A549 (cell line): ENCODE results near the gene MYO1E. TPM values are rescaled to one million over a fixed set of nuclear protein-coding genes. Genes with fewer than 3 reads are reported as not detected.

Source experiments
- ATAC-seq, 2 experiments: fragments of 200-7000 bp in 1 of 2; fragments of >200 bp in 1 of 2; cut with Nextera tagmentation in 1 of 2; cut with Tn5 transposase in 1 of 2; 3 replicates each; pipeline versions ENCODE4 v1.8.0 to v1.9.1; 2018 to 2020; ENCODE audit warnings: mild to moderate bottlenecking in 1 of 2, moderate library complexity in 1 of 2
- CTCF ChIA-PET: fragments of 300-600 bp; sonication (Branson Sonifier 250); formaldehyde crosslinking; extraction: SDS; loops from one replicate; lab custom pipeline; 2021; ENCODE audit warnings: antibody characterized with exemption, inconsistent platforms; lab: Yijun Ruan, JAX
- POLR2A ChIA-PET: fragments of 350-600 bp; formaldehyde crosslinking; extraction: SDS; loops from one replicate; lab custom pipeline; 2021; ENCODE audit warnings: antibody characterized with exemption, inconsistent platforms; lab: Yijun Ruan, JAX
- DNase-seq, 2 experiments: peaks; one replicate each; pipeline versions ENCODE4 v3.0.0 to v3.0.0-alpha.2; 2011 to 2016; ENCODE audit warnings: low read depth in 1 of 2, low spot score in 1 of 2
- FAIRE-seq: peaks from 2 replicates; lab custom pipeline; 2011; peaks lifted over from hg19 to GRCh38; lab: Jason Lieb, UNC
- H3K27ac ChIP-seq, 2 experiments: fragments of >200 bp; sonication (Bioruptor Twin); formaldehyde crosslinking; 3 replicates each; pipeline ENCODE4 v1.5.1; 2016 to 2017
- H3K4me1 ChIP-seq: fragments of >200 bp; sonication (Bioruptor Twin); formaldehyde crosslinking; 3 replicates; pipeline ENCODE4 v1.6.1; 2016
- H3K4me2 ChIP-seq: fragments of >200 bp; sonication (Bioruptor Twin); formaldehyde crosslinking; 3 replicates; pipeline ENCODE4 v1.6.1; 2016
- H3K4me3 ChIP-seq: fragments of >200 bp; sonication (Bioruptor Twin); formaldehyde crosslinking; 3 replicates; pipeline ENCODE4 v1.5.1; 2016
- H3K9me3 ChIP-seq: fragments of >200 bp; sonication (Bioruptor Twin); formaldehyde crosslinking; 3 replicates; pipeline ENCODE4 v1.6.1; 2016
- ATOH8 ChIP-seq: fragments of 250-450 bp; sonication (Bioruptor Pico); IDR thresholded peaks from 2 replicates; pipeline ENCODE4 v1.5.0; 2020; ENCODE audit warnings: low read depth, mild to moderate bottlenecking, moderate library complexity
- BHLHE40 ChIP-seq: IDR thresholded peaks from 2 replicates; pipeline ENCODE4 v1.6.1; 2012; ENCODE audit warnings: low read depth, low read length, inconsistent platforms
- CHD4 ChIP-seq: fragments of 200-600 bp; sonication (generic); IDR thresholded peaks from 2 replicates; pipeline ENCODE4 v1.6.1; 2016; ENCODE audit warnings: antibody characterized with exemption, mild to moderate bottlenecking, borderline replicate concordance
- EHF ChIP-seq: fragments of 250-450 bp; sonication (Bioruptor Pico); IDR thresholded peaks from 2 replicates; pipeline ENCODE4 v1.5.0; 2020; ENCODE audit warnings: mild to moderate bottlenecking
- EHMT2 ChIP-seq: fragments of 200-600 bp; sonication (generic); IDR thresholded peaks from 2 replicates; pipeline ENCODE4 v1.6.1; 2016; ENCODE audit warnings: antibody characterized with exemption, low read depth, mild to moderate bottlenecking, moderate library complexity
- FOSL2 ChIP-seq, 2 experiments: fragments of 450-650 bp in 1 of 2; fragments of >200 bp in 1 of 2; sonication (Bioruptor Twin) in 1 of 2; formaldehyde crosslinking; IDR thresholded peaks; 2 replicates each; pipeline versions ENCODE4 v1.5.0 to v1.6.1; 2016 to 2020; ENCODE audit warnings: mild to moderate bottlenecking in 1 of 2, moderate library complexity in 1 of 2
- FOXS1 ChIP-seq: fragments of 250-450 bp; sonication (Bioruptor Pico); IDR thresholded peaks from 2 replicates; pipeline ENCODE4 v1.5.0; 2020; ENCODE audit warnings: mild to moderate bottlenecking, moderate library complexity
- GATA3 ChIP-seq: IDR thresholded peaks from 2 replicates; pipeline ENCODE4 v1.6.1; 2012; ENCODE audit warnings: borderline replicate concordance
- HDAC2 ChIP-seq: fragments of 200-600 bp; sonication (generic); IDR thresholded peaks from 2 replicates; pipeline ENCODE4 v1.6.1; 2016
- HOXB5 ChIP-seq: fragments of 250-450 bp; sonication (Bioruptor Pico); IDR thresholded peaks from 2 replicates; pipeline ENCODE4 v1.5.0; 2020; ENCODE audit warnings: mild to moderate bottlenecking, moderate library complexity
- JUN ChIP-seq, 2 experiments: fragments of >200 bp; sonication (Bioruptor Twin); formaldehyde crosslinking; IDR thresholded peaks; 2 replicates in 1 of 2; 3 replicates in 1 of 2; pipeline ENCODE4 v1.6.1; 2016 to 2017
- JUNB ChIP-seq: fragments of >200 bp; sonication (Bioruptor Twin); formaldehyde crosslinking; IDR thresholded peaks from 2 replicates; pipeline ENCODE4 v1.6.1; 2016
- KDM1A ChIP-seq: fragments of 200-600 bp; sonication (generic); IDR thresholded peaks from 2 replicates; pipeline ENCODE4 v1.6.1; 2016; ENCODE audit warnings: low read depth, mild to moderate bottlenecking
- MAFK ChIP-seq: fragments of 450-650 bp; IDR thresholded peaks from 2 replicates; pipeline ENCODE4 v1.6.1; 2014; ENCODE audit not compliant: partially characterized antibody
- MAZ ChIP-seq: fragments of 150-350 bp; IDR thresholded peaks from 2 replicates; pipeline ENCODE4 v1.6.1; 2014; ENCODE audit warnings: antibody characterized with exemption, low read depth, low read length, borderline replicate concordance
- NR3C1 ChIP-seq: fragments of >200 bp; sonication (Bioruptor Twin); formaldehyde crosslinking; IDR thresholded peaks from 3 replicates; pipeline ENCODE4 v1.6.1; 2017
- RAD21 ChIP-seq, 2 experiments: fragments of >200 bp in 1 of 2; sonication (Bioruptor Twin) in 1 of 2; formaldehyde crosslinking in 1 of 2; IDR thresholded peaks in 1 of 2; conservative IDR thresholded peaks in 1 of 2; 2 replicates in 1 of 2; 3 replicates in 1 of 2; pipeline ENCODE4 v1.6.1; 2012 to 2018; ENCODE audit warnings: inconsistent platforms in 1 of 2
- RARB ChIP-seq: fragments of 250-450 bp; sonication (Bioruptor Pico); IDR thresholded peaks from 2 replicates; pipeline ENCODE4 v1.8.0; 2021; ENCODE audit warnings: mild to moderate bottlenecking, moderate library complexity
- RCOR1 ChIP-seq: fragments of 150-350 bp; IDR thresholded peaks from 2 replicates; pipeline ENCODE4 v1.6.1; 2014; ENCODE audit warnings: antibody characterized with exemption, low read length, low read depth
- SMC3 ChIP-seq: fragments of >200 bp; sonication (Bioruptor Twin); formaldehyde crosslinking; IDR thresholded peaks from 3 replicates; pipeline ENCODE4 v1.6.1; 2018; ENCODE audit warnings: inconsistent platforms
- TP53 ChIP-seq: fragments of 250-450 bp; sonication (Bioruptor Pico); IDR thresholded peaks from 2 replicates; pipeline ENCODE4 v1.5.0; 2021; ENCODE audit warnings: mild to moderate bottlenecking, moderate library complexity
- ZC3H11A ChIP-seq: fragments of 450-650 bp; IDR thresholded peaks from 2 replicates; pipeline ENCODE4 v1.6.1; 2014; ENCODE audit warnings: antibody characterized with exemption, mild to moderate bottlenecking
- ZFP36 ChIP-seq: fragments of 450-650 bp; IDR thresholded peaks from 2 replicates; pipeline ENCODE4 v1.6.1; 2014; ENCODE audit warnings: borderline replicate concordance; ENCODE audit not compliant: partially characterized antibody
- ZSCAN20 ChIP-seq: fragments of 250-450 bp; sonication (Bioruptor Pico); IDR thresholded peaks from 2 replicates; pipeline ENCODE4 v1.8.0; 2022; ENCODE audit warnings: mild to moderate bottlenecking, moderate library complexity
- WGBS: methylation state at CpG from one replicate; pipeline ENCODE4 v1.1.6; 2017; ENCODE audit errors: missing lambda C conversion rate; 5-methylcytosine and 5-hydroxymethylcytosine counted together
- polyA plus RNA-seq, 4 experiments: library from polyadenylated mRNA; depleted of rRNA in 3 of 4; stranded (reverse); fragments of >200 nt; fragmentation: RNase III in 1 of 4; extraction: RNeasy Plus Mini Kit Qiagen cat#74134 plus additional on column Dnase treatment in 1 of 4; gene quantifications; 2 replicates in 3 of 4; 3 replicates in 1 of 4; pipeline ENCODE4 v1.2.3, GENCODE V29; 2011 to 2017
- TF ChIP-seq, protein P1 (sequence below): IDR thresholded peaks from 2 replicates; pipeline ENCODE4 v1.6.1; 2012; ENCODE audit warnings: low read depth, borderline replicate concordance
- TF ChIP-seq, protein P2 (sequence below): fragments of >200 bp; sonication (Bioruptor Twin); formaldehyde crosslinking; IDR thresholded peaks from 3 replicates; pipeline ENCODE4 v1.6.1; 2016
- TF ChIP-seq, protein P3 (sequence below): fragments of >200 bp; sonication (Bioruptor Twin); formaldehyde crosslinking; IDR thresholded peaks from 2 replicates; pipeline ENCODE4 v1.6.1; 2016
- TF ChIP-seq, protein P4 (sequence below): IDR thresholded peaks from 2 replicates; pipeline ENCODE4 v1.6.1; 2012

MYO1E gene
- polyA plus RNA-seq, 2 of the 4 experiments (the other 2 are of a cell fraction) = 202 to 497 TPM

DNA sequence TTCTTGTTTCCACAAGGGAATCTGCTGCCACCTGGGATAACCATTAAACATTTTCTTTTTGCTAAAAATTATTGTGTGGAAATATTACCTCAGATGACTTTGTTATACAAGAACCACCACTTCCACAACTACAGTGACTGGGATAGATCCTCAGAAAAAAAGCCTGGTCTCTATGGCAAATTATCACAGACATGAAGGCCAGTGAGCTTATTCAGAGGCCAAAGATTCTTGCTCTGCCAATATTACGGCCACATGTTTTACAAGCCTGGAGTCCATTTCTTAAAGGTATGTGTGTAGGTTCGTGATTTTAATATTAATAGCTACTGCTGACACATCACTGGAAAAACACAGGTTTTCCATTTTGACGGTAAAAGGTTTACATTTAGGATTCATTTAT lies 73.8 kb downstream of the MYO1E start:
- Histone ChIP-seq H3K27ac (peak overlapping the region; percentile 93 to 95), H3K9me3 (no peaks in the 10 kb centered on the region), H3K4me1 (peaks cover 100% of the 10 kb centered on the region), H3K4me3 (no peak overlapping the region), H3K4me2 (peak overlapping the region; percentile 83)
- no peak for DNase-seq
- ChIA-PET CTCF (interaction anchor here (0.7 to 2.8 kb wide), 7 partner anchors 9 to 132 kb away, joined by 3 to 12 read pairs (median 4); no protein-coding TSS in a partner anchor), POLR2A (no interaction called here)
- WGBS = 56% methylated on average over 3 of the region's 3 CpGs
- TF ChIP-seq ZFP36 (no peak), MAFK (peak; percentile 12)
- ATAC-seq = no peak
- no peak for FAIRE-seq

DNA sequence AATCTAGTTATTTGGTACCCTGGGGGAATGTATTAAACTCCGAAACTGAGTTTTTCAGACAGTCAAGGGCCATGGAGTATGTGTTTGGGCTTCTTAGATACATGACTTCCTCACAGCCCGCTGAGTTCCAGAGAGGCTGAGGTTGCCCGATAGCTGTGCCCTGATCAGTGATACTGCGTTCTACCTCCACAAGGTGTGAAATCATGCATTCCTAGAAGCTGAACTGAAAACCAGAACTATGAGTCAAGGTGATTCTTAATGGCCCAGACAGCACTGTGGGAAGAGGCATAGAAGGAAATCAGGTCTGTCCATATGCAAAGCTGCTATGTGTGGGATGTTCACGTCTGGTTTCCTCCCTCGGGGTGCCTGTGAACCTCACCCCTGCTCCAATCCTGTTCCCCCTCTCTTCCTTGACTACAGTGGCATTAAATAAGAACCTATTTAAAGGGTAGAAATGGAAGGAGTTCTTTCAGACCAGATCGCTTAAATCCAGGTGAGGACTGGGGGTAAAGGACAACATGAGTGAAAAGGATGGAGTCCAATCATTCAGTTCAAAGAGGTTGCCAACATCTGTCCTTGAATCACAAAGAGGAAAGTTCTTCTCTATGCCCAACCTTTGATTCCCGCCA lies 74.3 kb downstream of the MYO1E start:
- ATAC-seq = no peak
- 93% methylated on average over 8 of the region's 8 CpGs for WGBS

GRCh38 chr15:59296181-59296617 lies 76.5 kb downstream of the MYO1E start:
- 17% methylated on average over 6 of the region's 6 CpGs for WGBS
- TF ChIP-seq CHD4 (no peak), GATA3 (peak; percentile 47; the same call in 1 of the 2 replicates), RAD21 (conservative IDR thresholded peaks at IDR 0.05 in 1 of 2, IDR thresholded peaks at IDR 0.05 in 1 of 2) (no peak), RCOR1 (no peak), EHMT2 (no peak), ATOH8 (no peak), ZSCAN20 (CRISPR knock-in tag) (no peak), MAZ (no peak), SMC3 (no peak), FOXS1 (CRISPR knock-in tag) (peak; percentile 23; the same call in 1 of the 2 replicates), TP53 (no peak), KDM1A (no peak), JUNB (0 out of 2 replicates have a peak, but pooled peaks have one; percentile 17), EHF (CRISPR knock-in tag) (peak; percentile 77; the same call in 1 of the 2 replicates), HOXB5 (CRISPR knock-in tag) (0 out of 2 replicates have a peak, but pooled peaks have one; percentile 62), NR3C1 (no peak), BHLHE40 (no peak), ZC3H11A (no peak), HDAC2 (no peak), FOSL2 (IDR thresholded peaks at IDR 0.05) (no peak), FOSL2 (CRISPR knock-in tag; IDR thresholded peaks at IDR 0.05) (peak; percentile 59), RARB (CRISPR knock-in tag) (no peak; the same call in 1 of the 2 replicates)
- TF ChIP-seq, protein P1, sequence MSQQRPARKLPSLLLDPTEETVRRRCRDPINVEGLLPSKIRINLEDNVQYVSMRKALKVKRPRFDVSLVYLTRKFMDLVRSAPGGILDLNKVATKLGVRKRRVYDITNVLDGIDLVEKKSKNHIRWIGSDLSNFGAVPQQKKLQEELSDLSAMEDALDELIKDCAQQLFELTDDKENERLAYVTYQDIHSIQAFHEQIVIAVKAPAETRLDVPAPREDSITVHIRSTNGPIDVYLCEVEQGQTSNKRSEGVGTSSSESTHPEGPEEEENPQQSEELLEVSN = no peak
- TF ChIP-seq, protein P2, sequence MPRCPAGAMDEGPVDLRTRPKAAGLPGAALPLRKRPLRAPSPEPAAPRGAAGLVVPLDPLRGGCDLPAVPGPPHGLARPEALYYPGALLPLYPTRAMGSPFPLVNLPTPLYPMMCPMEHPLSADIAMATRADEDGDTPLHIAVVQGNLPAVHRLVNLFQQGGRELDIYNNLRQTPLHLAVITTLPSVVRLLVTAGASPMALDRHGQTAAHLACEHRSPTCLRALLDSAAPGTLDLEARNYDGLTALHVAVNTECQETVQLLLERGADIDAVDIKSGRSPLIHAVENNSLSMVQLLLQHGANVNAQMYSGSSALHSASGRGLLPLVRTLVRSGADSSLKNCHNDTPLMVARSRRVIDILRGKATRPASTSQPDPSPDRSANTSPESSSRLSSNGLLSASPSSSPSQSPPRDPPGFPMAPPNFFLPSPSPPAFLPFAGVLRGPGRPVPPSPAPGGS = no peak
- TF ChIP-seq, protein P3, sequence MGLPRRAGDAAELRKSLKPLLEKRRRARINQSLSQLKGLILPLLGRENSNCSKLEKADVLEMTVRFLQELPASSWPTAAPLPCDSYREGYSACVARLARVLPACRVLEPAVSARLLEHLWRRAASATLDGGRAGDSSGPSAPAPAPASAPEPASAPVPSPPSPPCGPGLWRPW = no peak
- TF ChIP-seq, protein P4, sequence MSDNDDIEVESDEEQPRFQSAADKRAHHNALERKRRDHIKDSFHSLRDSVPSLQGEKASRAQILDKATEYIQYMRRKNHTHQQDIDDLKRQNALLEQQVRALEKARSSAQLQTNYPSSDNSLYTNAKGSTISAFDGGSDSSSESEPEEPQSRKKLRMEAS = 0 out of 2 replicates have a peak, but pooled peaks have one; percentile 30

More for the DNA sequence above, 74.3 kb downstream of the MYO1E start:
- Histone ChIP-seq H3K4me1 (peaks cover 100% of the 10 kb centered on the region), H3K4me3 (no peak overlapping the region), H3K9me3 (no peaks in the 10 kb centered on the region), H3K4me2 (peak overlapping the region; percentile 83), H3K27ac (peak overlapping the region; percentile 93 to 95)
- no peak for DNase-seq
- no peak for FAIRE-seq
- TF ChIP-seq HDAC2 (no peak), ZSCAN20 (CRISPR knock-in tag) (no peak), RAD21 (conservative IDR thresholded peaks at IDR 0.05 in 1 of 2, IDR thresholded peaks at IDR 0.05 in 1 of 2) (no peak), JUN (IDR thresholded peaks at IDR 0.05) (0 out of 5 replicates have a peak, but pooled peaks of 1 of the 2 experiments have one; percentile 13)
- POLR2A ChIA-PET = no interaction called here
- CTCF ChIA-PET = interaction anchor here (0.6 to 2.8 kb wide), 6 partner anchors 13 to 132 kb away, joined by 3 to 12 read pairs (median 4); partner anchors contain the start of gene MYO1E

More at GRCh38 chr15:59296181-59296617, 76.5 kb downstream of the MYO1E start:
- H3K4me1 ChIP-seq = peaks cover 100% of the 10 kb centered on the region
- ChIA-PET CTCF (interaction anchor here (0.8 to 4.3 kb wide), 13 partner anchors 8 to 233 kb away, joined by 3 to 35 read pairs (median 4); no protein-coding TSS in a partner anchor), POLR2A (interaction anchor here (1.1 to 4.0 kb wide), 3 partner anchors 8 to 41 kb away, joined by 3 to 35 read pairs (median 4); no protein-coding TSS in a partner anchor)
- FAIRE-seq (no peak), DNase-seq (peak in 1 of 2 experiments; percentile 62), ATAC-seq (peak; percentile 12 to 16)
- no peaks in the 10 kb centered on the region for H3K9me3 ChIP-seq
- H3K4me3 ChIP-seq = 0 out of 3 replicates have a peak overlapping the region, but pooled peaks have one; percentile 9
- peak overlapping the region; percentile 74 for H3K4me2 ChIP-seq
- H3K27ac ChIP-seq = peak overlapping the region; percentile 93 to 95
